ENCODE results near the gene SELENOW. TPM values are rescaled to one million over a fixed set of nuclear protein-coding genes. Genes with fewer than 3 reads are reported as not detected.

SELENOW gene
- polyA plus RNA-seq, 3 donors, result 103 to 204 (median 171) TPM

DNA sequence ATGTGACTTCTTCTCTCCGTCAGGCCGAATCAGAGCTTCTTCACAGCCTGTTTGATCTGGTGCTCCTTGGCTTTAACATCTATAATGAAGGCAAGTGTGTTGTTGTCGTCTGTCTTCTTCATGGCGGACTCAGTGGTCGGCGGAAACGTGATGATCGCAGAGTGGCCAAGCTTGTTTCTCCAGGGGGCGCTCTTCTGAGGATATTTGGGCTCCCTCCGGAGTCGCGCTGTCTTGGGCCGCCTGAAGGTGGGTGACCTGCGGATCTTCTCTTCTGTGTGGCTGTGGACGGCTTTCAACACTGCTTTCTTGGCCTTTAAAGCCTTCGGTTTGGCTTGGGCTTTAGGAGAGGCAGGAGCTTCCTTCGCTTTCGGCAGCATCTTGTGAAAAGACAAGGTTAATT is 16.0 kb downstream of the SELENOW start:
- Mint-ChIP-seq H3K36me3 (no peaks in the 10 kb centered on the region), H3K27me3 (ENCODE audit: low read depth in 3 of 3) (peaks cover 10 to 14% (median 13%) of the 10 kb centered on the region in 3 donors), H3K27ac (no peak overlapping the region), H3K9me3 (peaks cover 0 to 9% (median 7%) of the 10 kb centered on the region in 7 donors), H3K4me1 (no peaks in the 10 kb centered on the region), H3K4me3 (no peak overlapping the region)
- Histone ChIP-seq H3K9me3 (replicated peaks in 1 of 2; ENCODE audit: control insufficient read depth in 1 of 2, insufficient read depth in 1 of 2, low read length in 2 of 2) (no peaks in the 10 kb centered on the region), H3K4me2 (replicated peaks; ENCODE audit: extremely low read depth, low read length, poor library complexity, severe bottlenecking) (no peak overlapping the region), H3K4me3 (replicated peaks in 1 of 3; ENCODE audit: low read depth in 2 of 3, low read length in 3 of 3) (no peak overlapping the region), H4K20me1 (ENCODE audit: insufficient read depth, low read length) (no peaks in the 10 kb centered on the region), H3K27me3 (ENCODE audit: control insufficient read depth in 2 of 2, insufficient read depth in 2 of 2, low read length in 2 of 2) (no peaks in the 10 kb centered on the region), H3K4me1 (ENCODE audit: control insufficient read depth in 1 of 2, insufficient read depth in 2 of 2, low read length in 2 of 2) (no peaks in the 10 kb centered on the region), H2AFZ (ENCODE audit: insufficient read depth, low read depth, low read length, poor library complexity, severe bottlenecking) (no peak overlapping the region), H3K36me3 (replicated peaks in 1 of 2; ENCODE audit: control insufficient read depth in 1 of 2, insufficient read depth in 2 of 2, low read length in 2 of 2) (no peaks in the 10 kb centered on the region), H3K27ac (ENCODE audit: low read depth in 1 of 2, low read length in 2 of 2) (no peak overlapping the region), H3K79me2 (ENCODE audit: insufficient read depth, low read length) (no peaks in the 10 kb centered on the region), H3K9ac (ENCODE audit: insufficient read depth, low read length, poor library complexity, severe bottlenecking) (no peak overlapping the region)
- 85% methylated on average over 17 of the region's 18 CpGs for WGBS (ENCODE audit: insufficient coverage)
- TF ChIP-seq, protein P1, sequence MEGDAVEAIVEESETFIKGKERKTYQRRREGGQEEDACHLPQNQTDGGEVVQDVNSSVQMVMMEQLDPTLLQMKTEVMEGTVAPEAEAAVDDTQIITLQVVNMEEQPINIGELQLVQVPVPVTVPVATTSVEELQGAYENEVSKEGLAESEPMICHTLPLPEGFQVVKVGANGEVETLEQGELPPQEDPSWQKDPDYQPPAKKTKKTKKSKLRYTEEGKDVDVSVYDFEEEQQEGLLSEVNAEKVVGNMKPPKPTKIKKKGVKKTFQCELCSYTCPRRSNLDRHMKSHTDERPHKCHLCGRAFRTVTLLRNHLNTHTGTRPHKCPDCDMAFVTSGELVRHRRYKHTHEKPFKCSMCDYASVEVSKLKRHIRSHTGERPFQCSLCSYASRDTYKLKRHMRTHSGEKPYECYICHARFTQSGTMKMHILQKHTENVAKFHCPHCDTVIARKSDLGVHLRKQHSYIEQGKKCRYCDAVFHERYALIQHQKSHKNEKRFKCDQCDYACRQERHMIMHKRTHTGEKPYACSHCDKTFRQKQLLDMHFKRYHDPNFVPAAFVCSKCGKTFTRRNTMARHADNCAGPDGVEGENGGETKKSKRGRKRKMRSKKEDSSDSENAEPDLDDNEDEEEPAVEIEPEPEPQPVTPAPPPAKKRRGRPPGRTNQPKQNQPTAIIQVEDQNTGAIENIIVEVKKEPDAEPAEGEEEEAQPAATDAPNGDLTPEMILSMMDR (IDR thresholded peaks at IDR 0.05), result no peak
- intact Hi-C loops (cut with micrococcal nuclease), result no loop called here
- no peak for DNase-seq

GRCh38 chr19:47796785-47797184 is 18.3 kb downstream of the SELENOW start:
- Histone ChIP-seq H2AFZ (ENCODE audit: insufficient read depth, low read depth, low read length, poor library complexity, severe bottlenecking) (no peak overlapping the region), H3K79me2 (ENCODE audit: insufficient read depth, low read length) (no peaks in the 10 kb centered on the region), H3K4me2 (replicated peaks; ENCODE audit: extremely low read depth, low read length, poor library complexity, severe bottlenecking) (no peak overlapping the region), H3K36me3 (replicated peaks in 1 of 2; ENCODE audit: control insufficient read depth in 1 of 2, insufficient read depth in 2 of 2, low read length in 2 of 2) (no peaks in the 10 kb centered on the region), H3K4me3 (replicated peaks in 1 of 3; ENCODE audit: low read depth in 2 of 3, low read length in 3 of 3) (no peak overlapping the region), H3K27ac (ENCODE audit: low read depth in 1 of 2, low read length in 2 of 2) (no peak overlapping the region), H3K9me3 (replicated peaks in 1 of 2; ENCODE audit: control insufficient read depth in 1 of 2, insufficient read depth in 1 of 2, low read length in 2 of 2) (peaks cover 0 to 9% of the 10 kb centered on the region in 2 donors), H3K27me3 (ENCODE audit: control insufficient read depth in 2 of 2, insufficient read depth in 2 of 2, low read length in 2 of 2) (no peaks in the 10 kb centered on the region), H3K4me1 (ENCODE audit: control insufficient read depth in 1 of 2, insufficient read depth in 2 of 2, low read length in 2 of 2) (no peaks in the 10 kb centered on the region), H4K20me1 (ENCODE audit: insufficient read depth, low read length) (no peaks in the 10 kb centered on the region), H3K9ac (ENCODE audit: insufficient read depth, low read length, poor library complexity, severe bottlenecking) (no peak overlapping the region)
- Mint-ChIP-seq H3K27me3 (ENCODE audit: low read depth in 3 of 3) (peaks cover 7 to 11% (median 10%) of the 10 kb centered on the region in 3 donors), H3K4me1 (no peaks in the 10 kb centered on the region), H3K4me3 (no peak overlapping the region), H3K27ac (no peak overlapping the region), H3K36me3 (no peaks in the 10 kb centered on the region), H3K9me3 (peaks cover 2 to 19% (median 12%) of the 10 kb centered on the region in 7 donors)
- no peak for DNase-seq
- TF ChIP-seq, protein P1 (IDR thresholded peaks at IDR 0.05), result no peak
- intact Hi-C loops (cut with micrococcal nuclease), result no loop called here
- WGBS (ENCODE audit: insufficient coverage), result no CpG with 5 or more reads among the region's 2 CpGs
